DND-41 (cell line): Measurements from ENCODE around the gene SYNC.
"Not testable (repeated sequence)": the region's sequence is repeated elsewhere in the genome, so short reads cannot be mapped to it uniquely, and the experiment has no call there.

Experiments used
- ATAC-seq: fragments of 200-7000 bp; cut with Tn5 transposase; 3 replicates; pipeline ENCODE4 v1.9.1; 2021; ENCODE audit warnings: low read depth; ENCODE audit not compliant: insufficient read depth
- DNase-seq: peaks from one replicate; pipeline ENCODE4 v3.0.0-alpha.2; 2020
- H2AFZ ChIP-seq: 2 replicates; pipeline ENCODE4 v1.6.0; 2012; ENCODE audit warnings: low read depth, low read length
- H3K27ac ChIP-seq: 2 replicates; pipeline ENCODE4 v1.5.1; 2012; ENCODE audit warnings: low read length, inconsistent platforms
- H3K27me3 ChIP-seq: fragments of 200-600 bp; sonication (generic); 2 replicates; pipeline ENCODE4 v1.6.0; 2012; ENCODE audit warnings: low read length, mild to moderate bottlenecking, inconsistent platforms; ENCODE audit not compliant: insufficient read depth, poor library complexity
- H3K36me3 ChIP-seq: 2 replicates; pipeline ENCODE4 v1.5.1; 2012; ENCODE audit warnings: low read length, inconsistent platforms; ENCODE audit not compliant: insufficient read depth
- H3K4me1 ChIP-seq: 2 replicates; pipeline ENCODE4 v1.5.1; 2012; ENCODE audit warnings: mild to moderate bottlenecking, low read length; ENCODE audit not compliant: insufficient read depth
- H3K4me2 ChIP-seq: 2 replicates; pipeline ENCODE4 v1.6.0; 2012; ENCODE audit warnings: mild to moderate bottlenecking, moderate library complexity, low read length, inconsistent platforms; ENCODE audit not compliant: insufficient read depth
- H3K4me3 ChIP-seq, 2 experiments: fragments of 200-600 bp in 1 of 2; shearing (Covaris generic) in 1 of 2; 2 replicates each; pipeline ENCODE4 v1.5.1; 2012 to 2016; ENCODE audit warnings: inconsistent platforms in 2 of 2, low read length in 2 of 2, mild to moderate bottlenecking in 2 of 2, low read depth in 1 of 2, moderate library complexity in 1 of 2
- H3K79me2 ChIP-seq: 2 replicates; pipeline ENCODE4 v1.6.0; 2012; ENCODE audit warnings: low read length, inconsistent platforms; ENCODE audit not compliant: insufficient read depth
- H3K9ac ChIP-seq: 2 replicates; pipeline ENCODE4 v1.6.0; 2012; ENCODE audit warnings: low read depth, mild to moderate bottlenecking, inconsistent platforms, low read length, moderate library complexity
- H3K9me3 ChIP-seq: 2 replicates; pipeline ENCODE4 v1.5.1; 2012; ENCODE audit warnings: low read length, moderate library complexity, mild to moderate bottlenecking, inconsistent platforms; ENCODE audit not compliant: insufficient read depth, severe bottlenecking
- H4K20me1 ChIP-seq: 2 replicates; pipeline ENCODE4 v1.6.0; 2012; ENCODE audit warnings: low read length; ENCODE audit not compliant: insufficient read depth
- EZH2 ChIP-seq: IDR thresholded peaks from 3 replicates; pipeline ENCODE4 v1.6.1; 2012; ENCODE audit warnings: borderline replicate concordance, low read depth, mild to moderate bottlenecking, moderate library complexity, low read length, inconsistent platforms; ENCODE audit not compliant: severe bottlenecking
- TF ChIP-seq, protein P1 (sequence below): IDR thresholded peaks from 2 replicates; pipeline ENCODE4 v1.5.1; 2012; ENCODE audit warnings: borderline replicate concordance, low read length, moderate library complexity, mild to moderate bottlenecking; ENCODE audit not compliant: poor library complexity, severe bottlenecking; ENCODE audit errors: extremely low read depth

Gene SYNC

DNA sequence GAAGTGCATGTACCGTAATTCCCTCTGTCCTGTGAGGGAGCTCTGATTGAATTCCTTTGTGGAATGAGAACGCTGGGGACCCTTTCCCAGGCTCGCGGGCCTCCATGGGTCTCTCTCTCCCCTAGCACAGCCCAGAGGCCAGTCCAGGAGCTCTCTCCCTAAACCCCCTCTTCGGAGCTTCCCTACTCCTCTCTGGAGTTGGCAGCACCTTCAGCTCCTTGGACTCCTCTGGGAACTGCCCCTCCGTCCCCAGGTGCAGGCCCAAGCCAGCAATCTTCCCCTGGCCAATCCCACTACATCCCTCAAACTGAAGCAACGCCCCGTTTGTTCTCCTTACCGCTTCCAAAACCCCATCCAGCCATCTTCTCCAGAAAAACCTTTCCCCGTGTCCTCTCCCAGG lies 10.5 kb upstream of the SYNC start:
- Histone ChIP-seq H3K27ac (no peak overlapping the region), H3K4me1 (peaks cover 3% of the 10 kb centered on the region), H3K79me2 (no peaks in the 10 kb centered on the region), H3K4me2 (no peak overlapping the region), H3K4me3 (no peak overlapping the region), H2AFZ (no peak overlapping the region), H4K20me1 (no peaks in the 10 kb centered on the region), H3K27me3 (no peaks in the 10 kb centered on the region), H3K36me3 (no peaks in the 10 kb centered on the region), H3K9me3 (no peaks in the 10 kb centered on the region), H3K9ac (no peak overlapping the region)
- DNase-seq: no peak
- TF ChIP-seq EZH2: no peak
- TF ChIP-seq, protein P1, sequence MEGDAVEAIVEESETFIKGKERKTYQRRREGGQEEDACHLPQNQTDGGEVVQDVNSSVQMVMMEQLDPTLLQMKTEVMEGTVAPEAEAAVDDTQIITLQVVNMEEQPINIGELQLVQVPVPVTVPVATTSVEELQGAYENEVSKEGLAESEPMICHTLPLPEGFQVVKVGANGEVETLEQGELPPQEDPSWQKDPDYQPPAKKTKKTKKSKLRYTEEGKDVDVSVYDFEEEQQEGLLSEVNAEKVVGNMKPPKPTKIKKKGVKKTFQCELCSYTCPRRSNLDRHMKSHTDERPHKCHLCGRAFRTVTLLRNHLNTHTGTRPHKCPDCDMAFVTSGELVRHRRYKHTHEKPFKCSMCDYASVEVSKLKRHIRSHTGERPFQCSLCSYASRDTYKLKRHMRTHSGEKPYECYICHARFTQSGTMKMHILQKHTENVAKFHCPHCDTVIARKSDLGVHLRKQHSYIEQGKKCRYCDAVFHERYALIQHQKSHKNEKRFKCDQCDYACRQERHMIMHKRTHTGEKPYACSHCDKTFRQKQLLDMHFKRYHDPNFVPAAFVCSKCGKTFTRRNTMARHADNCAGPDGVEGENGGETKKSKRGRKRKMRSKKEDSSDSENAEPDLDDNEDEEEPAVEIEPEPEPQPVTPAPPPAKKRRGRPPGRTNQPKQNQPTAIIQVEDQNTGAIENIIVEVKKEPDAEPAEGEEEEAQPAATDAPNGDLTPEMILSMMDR: no peak
- ATAC-seq: no peak

DNA sequence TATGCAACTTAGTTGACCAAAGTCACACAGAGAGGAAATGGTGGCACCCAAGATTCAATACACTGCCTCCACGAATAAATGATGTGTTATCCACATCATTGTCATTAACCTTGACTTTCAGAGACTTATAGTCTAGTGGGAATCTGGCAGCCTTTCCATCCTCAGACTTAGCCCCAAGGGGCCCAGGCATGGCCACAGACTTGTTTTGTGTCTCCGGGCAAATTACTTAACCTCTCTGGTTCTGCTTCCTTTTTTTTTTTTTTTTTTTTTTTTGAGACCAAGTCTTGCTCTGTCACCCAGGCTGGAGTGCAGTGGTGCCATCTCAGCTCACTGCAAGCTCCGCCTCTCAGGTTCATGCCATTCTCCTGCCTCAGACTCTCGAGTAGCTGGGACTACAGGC lies 8.7 kb upstream of the SYNC start:
- not testable (repeated sequence) for H3K36me3 ChIP-seq, H3K4me2 ChIP-seq, H3K4me1 ChIP-seq, H2AFZ ChIP-seq, DNase-seq, H3K79me2 ChIP-seq, ATAC-seq, H3K27ac ChIP-seq, H3K4me3 ChIP-seq, H3K9me3 ChIP-seq, H3K27me3 ChIP-seq, H4K20me1 ChIP-seq, H3K9ac ChIP-seq

- Histone ChIP-seq H3K4me1 (peaks cover 3% of the 10 kb centered on the region), H3K4me2 (no peak overlapping the region), H3K27ac (no peak overlapping the region), H3K27me3 (no peaks in the 10 kb centered on the region), H3K79me2 (no peaks in the 10 kb centered on the region), H4K20me1 (no peaks in the 10 kb centered on the region), H3K9ac (no peak overlapping the region), H3K4me3 (no peak overlapping the region), H3K9me3 (no peaks in the 10 kb centered on the region), H3K36me3 (no peaks in the 10 kb centered on the region), H2AFZ (no peak overlapping the region)
- TF ChIP-seq EZH2: no peak
- TF ChIP-seq, protein P1: no peak
- ATAC-seq (no peak), DNase-seq (no peak)
These were observed 6.9 kb upstream of the SYNC start for GRCh38 chr1:32709476-32709875.

DNA sequence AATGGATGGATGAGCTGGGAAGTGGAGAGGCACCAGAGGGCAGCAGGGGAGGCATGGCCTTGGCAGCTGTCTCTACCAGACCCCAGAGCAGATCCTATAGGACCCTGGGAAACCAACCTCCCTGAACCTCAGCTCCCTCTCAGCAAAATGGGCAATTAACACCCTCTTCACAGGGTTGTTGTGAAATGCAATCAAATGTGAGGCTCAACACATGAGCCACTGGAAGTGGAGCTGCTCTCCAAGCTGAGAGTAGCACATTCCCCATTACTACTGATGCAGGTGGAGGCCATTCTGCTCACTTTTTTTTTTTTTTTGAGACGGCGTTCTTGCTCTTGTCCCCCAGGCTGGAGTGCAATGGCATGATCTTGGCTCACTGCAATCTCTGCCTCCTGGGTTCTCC lies 6.5 kb upstream of the SYNC start:
- Histone ChIP-seq H2AFZ (no peak overlapping the region), H3K36me3 (no peaks in the 10 kb centered on the region), H3K9ac (no peak overlapping the region), H3K79me2 (no peaks in the 10 kb centered on the region), H3K27ac (no peak overlapping the region), H3K27me3 (no peaks in the 10 kb centered on the region), H4K20me1 (no peaks in the 10 kb centered on the region), H3K4me2 (no peak overlapping the region), H3K9me3 (no peaks in the 10 kb centered on the region), H3K4me1 (peaks cover 3% of the 10 kb centered on the region), H3K4me3 (no peak overlapping the region)
- TF ChIP-seq, protein P1: no peak
- TF ChIP-seq EZH2: no peak
- ATAC-seq (no peak), DNase-seq (no peak)
